Measurements from ENCODE around the gene CRYGN.

CRYGN gene

GRCh38 chr7:151389096-151389767 is 50.7 kb downstream of the CRYGN start:
- DNase-seq, result no peak

- no peak for DNase-seq
Observed at GRCh38 chr7:151388430-151388829, 51.5 kb downstream of the CRYGN start.

GRCh38 chr7:151388007-151388297 is 52.0 kb downstream of the CRYGN start:
- DNase-seq, result no peak

GRCh38 chr7:151387161-151388006 is 52.6 kb downstream of the CRYGN start:
- no peak for DNase-seq

GRCh38 chr7:151386301-151387160 is 53.4 kb downstream of the CRYGN start:
- DNase-seq, result no peak

GRCh38 chr7:151385626-151386300 is 54.2 kb downstream of the CRYGN start:
- no peak for DNase-seq

GRCh38 chr7:151384776-151385625 is 54.9 kb downstream of the CRYGN start:
- no peak for DNase-seq

GRCh38 chr7:151384352-151384697 is 55.6 kb downstream of the CRYGN start:
- DNase-seq, result no peak

- DNase-seq, result no peak
Observed at GRCh38 chr7:151383638-151384351, 56.1 kb downstream of the CRYGN start.

GRCh38 chr7:151382079-151382885 is 57.7 kb downstream of the CRYGN start:
- DNase-seq, result no peak

GRCh38 chr7:151381348-151382078 is 58.4 kb downstream of the CRYGN start:
- DNase-seq, result no peak

- DNase-seq, result no peak
Observed at GRCh38 chr7:151381098-151381347, 58.9 kb downstream of the CRYGN start.

GRCh38 chr7:151380199-151381097 is 59.5 kb downstream of the CRYGN start:
- DNase-seq, result no peak

- no peak for DNase-seq
Observed at GRCh38 chr7:151379534-151380198, 60.3 kb downstream of the CRYGN start.

- no peak for DNase-seq
Observed at GRCh38 chr7:151379193-151379520, 60.8 kb downstream of the CRYGN start.
